ENCODE results near the gene SALL3. TPM values are rescaled to one million over a fixed set of nuclear protein-coding genes. Genes with fewer than 3 reads are reported as not detected.

Gene SALL3
- total RNA-seq (not detected in 2 replicates), polyA plus RNA-seq (not detected in 2 replicates), polyA minus RNA-seq (not detected in 2 replicates), Bru-seq, nascent RNA (not detected), BruChase-seq, experiment 1, labeled RNA remaining after a 6-hour chase (not detected), BruChase-seq, experiment 2, labeled RNA remaining after a 2-hour chase (not detected)
- polyA plus RNA-seq (2011; cell fraction: cytosol; rRNA removed): not detected in 2 replicates
- not detected in 2 replicates for polyA plus RNA-seq (2011; cell fraction: nucleus; rRNA removed)
- not detected in 2 replicates for polyA plus RNA-seq (2012)
- not detected for polyA minus RNA-seq (2011; cell fraction: cytosol; rRNA and poly(A)+ RNA removed)
- not detected in 2 replicates for polyA minus RNA-seq (2011; cell fraction: nucleus; rRNA and poly(A)+ RNA removed)
- long read RNA-seq: 0 reads

- Histone ChIP-seq H4K20me1 (replicated peaks; ENCODE audit: control insufficient read depth, extremely low read depth, insufficient read depth, low read length) (peaks cover 2% of the 10 kb centered on the region), H3K9me3 (replicated peaks; ENCODE audit: control insufficient read depth, insufficient read depth, low read length) (no peaks in the 10 kb centered on the region), H3K27ac (ENCODE audit: insufficient read depth, low read depth, low read length) (no peak within 1 kb of the TSS), H3K27me3 (ENCODE audit: control insufficient read depth in 2 of 2, insufficient read depth in 2 of 2, low read length in 2 of 2) (peaks cover 61 to 88% of the 10 kb centered on the region in 2 experiments), H3K9ac (replicated peaks; ENCODE audit: extremely low read depth, insufficient read depth, low read length) (no peak within 1 kb of the TSS), H3K9me1 (replicated peaks; ENCODE audit: control insufficient read depth, extremely low read depth, insufficient read depth, low read length) (no peaks in the 10 kb centered on the region), H3K79me2 (ENCODE audit: control insufficient read depth, insufficient read depth, low read length) (no peaks in the 10 kb centered on the region), H3K4me2 (ENCODE audit: insufficient read depth, low read length) (no peak within 1 kb of the TSS), H3K4me1 (ENCODE audit: control insufficient read depth, extremely low read depth, insufficient read depth, low read length) (no peaks in the 10 kb centered on the region), H2AFZ (ENCODE audit: low read depth, low read length) (no peak within 1 kb of the TSS), H3K4me3 (replicated peaks in 1 of 3; ENCODE audit: insufficient read depth in 1 of 3, low read depth in 1 of 3, low read length in 3 of 3) (no peak within 1 kb of the TSS), H3K36me3 (ENCODE audit: control insufficient read depth in 2 of 2, extremely low read depth in 1 of 2, insufficient read depth in 2 of 2, low read length in 2 of 2) (no peaks in the 10 kb centered on the region)
- no peak for TF ChIP-seq JUN (IDR thresholded peaks at IDR 0.05; ENCODE audit: borderline replicate concordance, insufficient read depth, insufficient read length, low read depth)
- no peak for TF ChIP-seq FOS (IDR thresholded peaks at IDR 0.05; ENCODE audit: borderline replicate concordance, insufficient read depth, low read length)
- no peak for TF ChIP-seq POLR2A (IDR thresholded peaks at IDR 0.05; ENCODE audit: low read depth, low read length)
- no peak for TF ChIP-seq MAX (IDR thresholded peaks at IDR 0.05; ENCODE audit: insufficient read depth, insufficient read length)
- no peak for TF ChIP-seq MYC (IDR thresholded peaks at IDR 0.05; ENCODE audit: low read depth, low read length)
- TF ChIP-seq EZH2 (IDR thresholded peaks at IDR 0.05; ENCODE audit: borderline replicate concordance, low read depth, low read length, severe bottlenecking): no peak
- CTCF ChIA-PET: no interaction called here
- FAIRE-seq (no peak), DNase-seq (ENCODE audit: low read depth, low spot score) (no peak)
- BruUV-seq (replicated peaks): no TSS peak
- intact Hi-C loops (cut with micrococcal nuclease): loop anchor here (10.0 kb wide), 1 partner anchor 85 kb away; the partner anchor contains the start of gene ATP9B
- dilution Hi-C loops (cut with MboI; ENCODE audit: extremely low pct_ligation_motif_present, low sequenced_read_pairs): no loop called here
- POLR2A ChIA-PET: no interaction called here
Measured at GRCh38 chr18:78979730-78980278, at the start of gene SALL3. Gene SALL3, plus strand, starts transcription at chr18:78979818. Its CDS starts 457 bp downstream, at chr18:78980275.

GRCh38 chr18:78932281-78932680, 47.3 kb upstream of the SALL3 start:
- DNase-seq (ENCODE audit: low read depth, low spot score): no peak
- POLR2A ChIA-PET: no interaction called here
- BruUV-seq (replicated peaks): no TSS peak

More at GRCh38 chr18:78932281-78932680, 47.3 kb upstream of the SALL3 start:
- H3K36me3 ChIP-seq (ENCODE audit: control insufficient read depth in 2 of 2, extremely low read depth in 1 of 2, insufficient read depth in 2 of 2, low read length in 2 of 2): no peaks in the 10 kb centered on the region
- H3K27ac ChIP-seq (ENCODE audit: insufficient read depth, low read depth, low read length): no peak overlapping the region
- TF ChIP-seq EZH2 (IDR thresholded peaks at IDR 0.05; ENCODE audit: borderline replicate concordance, low read depth, low read length, severe bottlenecking) (no peak), MYC (IDR thresholded peaks at IDR 0.05; ENCODE audit: low read depth, low read length) (no peak), GATA2 (IDR thresholded peaks at IDR 0.05; ENCODE audit: insufficient read depth, insufficient read length, low read depth, low read length) (no peak), FOS (IDR thresholded peaks at IDR 0.05; ENCODE audit: borderline replicate concordance, insufficient read depth, low read length) (no peak), CTCF (IDR thresholded peaks at IDR 0.05; ENCODE audit: extremely low read depth in 1 of 2, insufficient read depth in 1 of 2, low read depth in 1 of 2, low read length in 2 of 2) (no peak)
- H3K4me2 ChIP-seq (ENCODE audit: insufficient read depth, low read length): no peak overlapping the region
- no peaks in the 10 kb centered on the region for H4K20me1 ChIP-seq (replicated peaks; ENCODE audit: control insufficient read depth, extremely low read depth, insufficient read depth, low read length)
- no peak for FAIRE-seq
- dilution Hi-C loops (cut with MboI; ENCODE audit: extremely low pct_ligation_motif_present, low sequenced_read_pairs): no loop called here
- H3K9me3 ChIP-seq (replicated peaks; ENCODE audit: control insufficient read depth, insufficient read depth, low read length): peaks cover 2% of the 10 kb centered on the region
- H2AFZ ChIP-seq (ENCODE audit: low read depth, low read length): no peak overlapping the region
- no peak overlapping the region for H3K4me3 ChIP-seq (replicated peaks in 1 of 3; ENCODE audit: insufficient read depth in 1 of 3, low read depth in 1 of 3, low read length in 3 of 3)
- intact Hi-C loops (cut with micrococcal nuclease): no loop called here
- no peak overlapping the region for H3K9ac ChIP-seq (replicated peaks; ENCODE audit: extremely low read depth, insufficient read depth, low read length)
- no peaks in the 10 kb centered on the region for H3K27me3 ChIP-seq (ENCODE audit: control insufficient read depth in 2 of 2, insufficient read depth in 2 of 2, low read length in 2 of 2)
- H3K4me1 ChIP-seq (ENCODE audit: control insufficient read depth, extremely low read depth, insufficient read depth, low read length): no peaks in the 10 kb centered on the region
- H3K9me1 ChIP-seq (replicated peaks; ENCODE audit: control insufficient read depth, extremely low read depth, insufficient read depth, low read length): no peaks in the 10 kb centered on the region
- H3K79me2 ChIP-seq (ENCODE audit: control insufficient read depth, insufficient read depth, low read length): no peaks in the 10 kb centered on the region
- CTCF ChIA-PET: no interaction called here

All from endothelial cell of umbilical vein (primary cell).